Rectal smooth muscle tissue (tissue), 1 donor: ENCODE results near the gene PLEKHG4.

Experiments
- H3K27ac ChIP-seq: one replicate; pipeline ENCODE4 v1.7.0; 2013; ENCODE audit warnings: low read depth, low read length, inconsistent platforms
- H3K27me3 ChIP-seq: one replicate; pipeline ENCODE4 v1.7.0; 2013; ENCODE audit warnings: low read length; ENCODE audit not compliant: control insufficient read depth, insufficient read depth
- H3K36me3 ChIP-seq: one replicate; pipeline ENCODE4 v1.7.0; 2013; ENCODE audit warnings: low read length; ENCODE audit not compliant: control insufficient read depth, insufficient read depth
- H3K4me1 ChIP-seq: one replicate; pipeline ENCODE4 v1.7.0; 2013; ENCODE audit warnings: low read length; ENCODE audit not compliant: control insufficient read depth, insufficient read depth
- H3K4me3 ChIP-seq: one replicate; pipeline ENCODE4 v1.7.0; 2013; ENCODE audit warnings: low read length
- H3K9ac ChIP-seq: one replicate; pipeline ENCODE4 v1.7.0; 2013; ENCODE audit warnings: low read length

PLEKHG4 gene, protein sequence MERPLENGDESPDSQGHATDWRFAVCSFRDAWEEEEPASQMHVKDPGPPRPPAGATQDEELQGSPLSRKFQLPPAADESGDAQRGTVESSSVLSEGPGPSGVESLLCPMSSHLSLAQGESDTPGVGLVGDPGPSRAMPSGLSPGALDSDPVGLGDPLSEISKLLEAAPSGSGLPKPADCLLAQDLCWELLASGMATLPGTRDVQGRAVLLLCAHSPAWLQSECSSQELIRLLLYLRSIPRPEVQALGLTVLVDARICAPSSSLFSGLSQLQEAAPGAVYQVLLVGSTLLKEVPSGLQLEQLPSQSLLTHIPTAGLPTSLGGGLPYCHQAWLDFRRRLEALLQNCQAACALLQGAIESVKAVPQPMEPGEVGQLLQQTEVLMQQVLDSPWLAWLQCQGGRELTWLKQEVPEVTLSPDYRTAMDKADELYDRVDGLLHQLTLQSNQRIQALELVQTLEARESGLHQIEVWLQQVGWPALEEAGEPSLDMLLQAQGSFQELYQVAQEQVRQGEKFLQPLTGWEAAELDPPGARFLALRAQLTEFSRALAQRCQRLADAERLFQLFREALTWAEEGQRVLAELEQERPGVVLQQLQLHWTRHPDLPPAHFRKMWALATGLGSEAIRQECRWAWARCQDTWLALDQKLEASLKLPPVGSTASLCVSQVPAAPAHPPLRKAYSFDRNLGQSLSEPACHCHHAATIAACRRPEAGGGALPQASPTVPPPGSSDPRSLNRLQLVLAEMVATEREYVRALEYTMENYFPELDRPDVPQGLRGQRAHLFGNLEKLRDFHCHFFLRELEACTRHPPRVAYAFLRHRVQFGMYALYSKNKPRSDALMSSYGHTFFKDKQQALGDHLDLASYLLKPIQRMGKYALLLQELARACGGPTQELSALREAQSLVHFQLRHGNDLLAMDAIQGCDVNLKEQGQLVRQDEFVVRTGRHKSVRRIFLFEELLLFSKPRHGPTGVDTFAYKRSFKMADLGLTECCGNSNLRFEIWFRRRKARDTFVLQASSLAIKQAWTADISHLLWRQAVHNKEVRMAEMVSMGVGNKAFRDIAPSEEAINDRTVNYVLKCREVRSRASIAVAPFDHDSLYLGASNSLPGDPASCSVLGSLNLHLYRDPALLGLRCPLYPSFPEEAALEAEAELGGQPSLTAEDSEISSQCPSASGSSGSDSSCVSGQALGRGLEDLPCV

DNA sequence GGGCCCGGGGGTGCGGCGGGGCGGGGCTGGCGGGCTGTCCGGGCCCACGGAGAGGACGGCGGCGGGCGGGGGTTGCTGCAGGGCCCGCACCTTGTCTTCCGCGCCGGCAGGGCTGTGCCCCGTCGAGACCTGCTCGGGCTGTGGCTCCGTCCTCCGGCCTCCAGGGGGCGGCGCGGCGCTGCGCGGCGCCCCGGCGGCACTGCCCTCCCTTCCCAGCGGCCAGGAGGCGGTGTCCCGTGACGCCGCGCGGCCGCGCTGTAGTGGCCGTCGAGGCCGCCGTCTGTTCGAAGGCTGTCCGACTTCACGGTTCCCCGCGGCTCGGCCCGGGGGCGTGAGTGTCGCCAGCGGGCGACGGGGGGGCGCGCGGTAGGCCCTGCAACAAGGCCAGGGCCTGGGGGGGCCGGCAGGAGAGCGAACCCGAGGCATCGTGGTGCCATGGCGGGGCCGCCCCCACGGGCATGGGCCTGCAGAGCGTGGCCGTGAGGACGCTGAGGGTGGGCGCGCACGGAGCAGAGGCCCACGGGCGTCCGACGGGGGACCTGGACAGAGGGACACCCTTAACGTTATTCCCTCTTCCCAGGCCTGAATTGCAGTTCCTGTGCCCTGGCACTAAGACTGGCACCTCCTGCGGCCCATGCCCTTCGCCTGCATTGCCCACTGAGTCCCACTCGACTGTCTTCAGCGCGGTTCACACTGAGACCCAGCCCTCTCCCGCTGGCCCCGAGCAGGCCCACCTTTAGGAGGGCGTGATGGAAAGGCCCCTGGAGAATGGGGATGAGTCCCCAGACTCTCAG is at the start of gene PLEKHG4:
PLEKHG4 (plus strand) TSS at position 237 of the 794 bp plus-strand sequence; CDS start at position 750, 513 bp downstream.
- Histone ChIP-seq H3K27ac (no peak within 1 kb of the TSS), H3K27me3 (no peaks in the 10 kb centered on the region)

DNA sequence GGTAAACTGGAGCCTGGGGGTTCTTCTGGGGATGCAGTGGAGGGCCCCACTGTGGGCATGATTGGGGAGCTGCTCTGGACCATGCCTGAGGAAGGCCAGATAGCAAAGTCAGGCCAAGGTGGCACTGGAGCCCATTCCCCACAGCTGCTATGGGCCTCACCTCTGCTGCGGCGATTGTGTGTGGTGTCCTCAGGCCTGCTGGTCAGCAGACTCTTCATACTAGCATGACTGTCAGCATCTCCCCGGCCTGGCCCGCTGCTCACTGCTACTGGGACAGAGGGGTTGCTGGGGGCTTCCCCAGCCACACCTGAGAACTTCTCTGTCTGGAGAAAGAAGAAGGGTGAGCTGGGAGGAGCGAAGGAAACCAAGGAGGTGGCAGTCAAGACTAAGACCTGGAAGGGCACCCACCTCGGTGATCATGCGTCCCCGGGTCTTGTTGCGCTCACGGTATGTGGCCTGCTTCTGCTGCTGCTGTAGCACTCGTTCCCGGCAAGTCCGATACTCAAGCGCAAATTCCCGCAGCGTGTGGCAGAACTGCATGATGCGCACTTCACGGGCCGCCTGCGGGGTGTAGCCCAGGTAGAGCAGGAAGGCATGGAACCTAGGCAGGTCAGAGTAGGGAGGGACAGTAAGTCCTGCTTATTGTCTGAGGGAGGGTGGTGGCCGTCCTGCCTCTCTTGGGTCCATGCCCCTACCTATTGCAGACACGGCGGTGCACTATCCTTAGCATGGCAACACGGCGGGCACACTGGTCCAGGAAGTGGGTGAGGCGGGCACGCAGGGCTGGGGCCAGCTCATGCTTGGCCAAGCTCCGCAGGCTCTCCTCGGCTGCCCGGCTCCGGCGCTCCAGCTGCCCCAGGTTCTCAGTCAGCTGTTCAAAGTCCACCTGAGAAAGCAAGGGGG is 49.2 kb upstream of the PLEKHG4 start:
- H3K27ac ChIP-seq, result no peak overlapping the region
- peaks cover 8% of the 10 kb centered on the region for H3K4me1 ChIP-seq
- H3K27me3 ChIP-seq, result no peaks in the 10 kb centered on the region
- H3K4me3 ChIP-seq, result no peak overlapping the region
- H3K9ac ChIP-seq, result no peak overlapping the region
- peaks cover 31% of the 10 kb centered on the region for H3K36me3 ChIP-seq

More for the DNA sequence above, at the start of gene PLEKHG4:
- Histone ChIP-seq H3K9ac (peak within 1 kb of the TSS; percentile 68), H3K4me3 (peak within 1 kb of the TSS; percentile 76), H3K4me1 (no peaks in the 10 kb centered on the region), H3K36me3 (no peaks in the 10 kb centered on the region)

DNA sequence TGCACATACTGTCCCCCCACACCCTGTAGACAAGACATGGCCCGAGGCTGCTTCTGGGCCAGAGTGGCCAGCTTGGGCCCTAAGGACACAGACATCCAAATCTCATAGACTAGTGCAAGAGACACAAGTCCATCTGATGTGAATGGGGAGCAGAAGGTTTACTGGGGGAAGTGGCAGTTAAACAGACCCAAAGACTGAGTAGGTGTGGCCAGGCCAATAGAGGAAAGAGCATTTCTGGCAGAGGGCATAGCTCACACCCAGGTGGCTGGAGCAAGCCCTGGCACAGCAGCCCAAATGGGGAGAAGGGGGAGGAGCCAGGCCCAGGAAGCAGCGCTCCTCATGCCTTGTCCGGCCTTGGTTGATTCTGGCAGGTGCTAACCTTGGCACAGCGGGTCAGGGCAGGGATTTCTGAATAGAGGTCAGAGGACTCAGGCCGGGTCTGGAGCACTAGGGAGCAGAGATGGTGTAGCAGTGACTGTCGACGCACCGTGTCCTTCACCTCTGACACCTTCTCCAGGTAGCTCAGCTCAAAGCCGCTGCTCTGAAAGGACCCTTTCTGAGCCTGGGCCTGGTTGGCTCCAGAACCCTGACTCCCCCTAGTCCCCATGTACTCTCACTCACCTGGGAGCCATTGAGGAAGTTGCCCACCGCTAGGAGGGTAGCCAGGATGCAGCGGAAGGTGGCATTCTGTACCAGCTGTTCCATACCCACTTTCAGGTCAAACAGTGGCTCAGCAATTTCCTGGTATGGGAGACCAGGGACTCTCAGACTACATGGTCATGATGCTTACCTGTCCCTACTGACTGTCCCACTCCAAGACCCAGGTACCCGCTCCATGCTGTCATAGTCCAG is 48.3 kb upstream of the PLEKHG4 start:
- peaks cover 6% of the 10 kb centered on the region for H3K4me1 ChIP-seq
- peaks cover 36% of the 10 kb centered on the region for H3K36me3 ChIP-seq
- no peak overlapping the region for H3K9ac ChIP-seq
- H3K27me3 ChIP-seq, result no peaks in the 10 kb centered on the region
- no peak overlapping the region for H3K4me3 ChIP-seq
- H3K27ac ChIP-seq, result no peak overlapping the region

DNA sequence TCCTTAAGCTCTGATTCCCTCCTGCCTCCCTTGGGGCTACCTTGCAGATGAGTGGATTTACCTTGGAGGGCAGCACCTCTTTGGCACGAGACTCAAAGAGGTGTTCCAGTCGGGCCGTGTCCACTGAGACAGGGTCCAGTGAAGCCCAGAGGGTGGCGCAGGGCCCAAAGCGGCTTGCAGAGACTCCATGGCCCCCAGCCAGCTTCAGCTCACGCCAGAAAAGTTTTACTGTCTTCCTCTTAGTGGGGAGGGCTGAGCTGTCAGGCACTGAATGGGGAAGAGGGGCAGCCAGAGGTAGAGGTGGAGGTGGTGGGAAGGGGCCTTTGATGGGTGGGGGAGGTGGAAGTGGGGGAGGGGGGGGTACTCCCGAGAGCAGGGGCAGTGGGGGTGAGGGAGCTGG is 45.7 kb upstream of the PLEKHG4 start:
- no peak overlapping the region for H3K27ac ChIP-seq
- no peaks in the 10 kb centered on the region for H3K4me1 ChIP-seq
- no peak overlapping the region for H3K4me3 ChIP-seq
- no peaks in the 10 kb centered on the region for H3K27me3 ChIP-seq
- H3K36me3 ChIP-seq, result peaks cover 43% of the 10 kb centered on the region
- no peak overlapping the region for H3K9ac ChIP-seq

DNA sequence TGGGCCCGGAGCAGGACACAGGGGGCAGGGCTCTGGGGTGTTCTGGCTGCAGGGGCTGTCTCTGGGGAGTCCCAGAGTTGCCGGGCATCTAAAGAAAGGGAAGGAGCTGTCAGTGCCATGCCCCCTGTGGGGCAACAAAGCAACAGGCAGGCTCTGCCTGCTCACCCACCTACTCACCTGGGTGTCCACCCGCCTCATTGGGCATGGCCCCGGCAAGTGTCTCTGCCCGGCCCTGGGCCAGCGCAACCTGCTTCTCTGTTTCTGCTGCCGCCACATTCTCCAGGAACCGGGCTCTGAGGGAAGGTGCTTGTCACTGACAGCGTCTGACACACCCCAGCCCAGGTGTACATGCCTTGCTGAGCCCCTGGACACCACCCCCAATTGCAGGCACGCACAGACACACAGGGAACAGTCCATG is 45.1 kb upstream of the PLEKHG4 start:
- no peaks in the 10 kb centered on the region for H3K4me1 ChIP-seq
- H3K9ac ChIP-seq, result no peak overlapping the region
- peaks cover 43% of the 10 kb centered on the region for H3K36me3 ChIP-seq
- H3K27me3 ChIP-seq, result no peaks in the 10 kb centered on the region
- no peak overlapping the region for H3K4me3 ChIP-seq
- no peak overlapping the region for H3K27ac ChIP-seq

DNA sequence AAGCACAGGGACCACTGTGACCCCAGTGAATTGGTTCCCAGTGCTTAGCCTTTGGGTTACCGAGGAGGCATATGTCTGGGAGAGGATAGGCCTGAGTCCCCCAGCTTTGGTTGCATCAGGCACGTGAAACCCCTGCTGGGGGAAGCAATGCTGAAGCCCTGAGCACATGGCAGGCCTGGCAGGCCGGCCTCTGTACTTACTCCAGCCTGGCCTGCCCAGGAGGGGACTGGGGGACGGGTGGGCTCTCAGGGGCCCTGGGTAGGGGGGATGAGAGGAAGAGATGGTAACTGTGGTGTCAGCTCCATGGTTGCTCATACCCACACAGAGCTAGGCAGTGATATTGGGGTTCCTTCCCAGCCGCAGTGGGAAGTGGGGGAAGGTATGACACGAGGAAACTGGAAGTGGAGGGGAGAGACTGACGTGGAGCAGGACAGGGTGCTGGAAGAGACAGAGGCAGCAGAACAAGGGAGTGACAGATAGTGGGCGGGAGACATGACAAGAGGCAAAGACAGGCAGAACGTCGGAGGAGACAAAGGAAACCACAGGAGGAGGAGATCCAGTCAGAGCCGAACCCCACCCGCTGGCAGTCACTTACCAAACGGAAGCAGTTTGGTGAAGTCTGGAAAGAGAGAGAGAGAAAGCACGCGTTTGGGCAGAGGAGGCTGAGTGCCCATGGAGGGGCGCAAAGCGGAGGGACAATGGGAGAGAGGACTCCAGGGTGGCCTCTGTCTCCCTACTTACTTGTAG is 43.3 kb upstream of the PLEKHG4 start:
- Histone ChIP-seq H3K9ac (no peak overlapping the region), H3K27ac (no peak overlapping the region), H3K4me1 (no peaks in the 10 kb centered on the region), H3K4me3 (no peak overlapping the region), H3K36me3 (peaks cover 32% of the 10 kb centered on the region), H3K27me3 (no peaks in the 10 kb centered on the region)

DNA sequence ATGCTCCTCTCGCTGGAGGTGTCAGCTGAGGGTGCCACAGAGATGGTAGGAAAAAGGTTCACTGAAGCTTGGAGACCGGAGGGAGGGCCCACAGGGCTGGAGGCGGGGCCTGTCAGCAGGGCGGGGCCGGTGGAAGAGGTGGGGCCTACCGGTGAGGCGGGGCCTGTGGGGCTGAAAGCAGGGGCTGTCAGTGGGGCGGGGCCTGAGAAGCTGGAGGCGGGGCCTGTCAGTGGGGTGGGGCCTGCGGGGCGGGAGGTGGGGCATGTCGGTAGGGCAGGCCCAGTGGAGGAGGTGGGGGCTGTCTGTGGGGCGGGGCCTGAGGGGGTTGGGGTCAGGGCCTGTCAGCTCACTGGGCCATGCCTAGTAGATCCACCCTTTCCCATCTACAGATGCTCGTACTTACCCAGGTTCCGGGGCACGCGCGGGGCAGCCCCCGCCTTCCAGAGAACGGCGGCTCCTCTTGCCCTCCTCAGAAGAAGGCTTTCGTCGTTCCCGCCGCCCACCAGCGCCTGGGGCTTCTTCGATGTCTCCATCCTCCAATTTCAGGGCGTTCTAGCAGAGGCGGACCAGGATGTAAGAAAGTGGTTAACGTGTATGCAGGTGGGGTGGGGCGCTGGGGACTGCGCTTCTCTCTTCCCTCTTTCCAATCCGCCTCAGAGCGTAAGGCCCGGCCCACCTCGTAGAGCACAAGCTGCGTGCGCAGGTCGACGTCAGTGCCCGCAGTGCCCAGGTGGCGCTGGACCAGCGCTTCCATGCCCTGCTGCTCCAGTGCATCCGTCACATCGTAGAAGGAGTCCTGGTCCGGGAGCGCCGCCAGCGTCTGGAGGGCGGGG is 42.6 kb upstream of the PLEKHG4 start:
- Histone ChIP-seq H3K4me1 (no peaks in the 10 kb centered on the region), H3K4me3 (no peak overlapping the region), H3K9ac (no peak overlapping the region), H3K27ac (no peak overlapping the region), H3K27me3 (no peaks in the 10 kb centered on the region), H3K36me3 (peaks cover 28% of the 10 kb centered on the region)

DNA sequence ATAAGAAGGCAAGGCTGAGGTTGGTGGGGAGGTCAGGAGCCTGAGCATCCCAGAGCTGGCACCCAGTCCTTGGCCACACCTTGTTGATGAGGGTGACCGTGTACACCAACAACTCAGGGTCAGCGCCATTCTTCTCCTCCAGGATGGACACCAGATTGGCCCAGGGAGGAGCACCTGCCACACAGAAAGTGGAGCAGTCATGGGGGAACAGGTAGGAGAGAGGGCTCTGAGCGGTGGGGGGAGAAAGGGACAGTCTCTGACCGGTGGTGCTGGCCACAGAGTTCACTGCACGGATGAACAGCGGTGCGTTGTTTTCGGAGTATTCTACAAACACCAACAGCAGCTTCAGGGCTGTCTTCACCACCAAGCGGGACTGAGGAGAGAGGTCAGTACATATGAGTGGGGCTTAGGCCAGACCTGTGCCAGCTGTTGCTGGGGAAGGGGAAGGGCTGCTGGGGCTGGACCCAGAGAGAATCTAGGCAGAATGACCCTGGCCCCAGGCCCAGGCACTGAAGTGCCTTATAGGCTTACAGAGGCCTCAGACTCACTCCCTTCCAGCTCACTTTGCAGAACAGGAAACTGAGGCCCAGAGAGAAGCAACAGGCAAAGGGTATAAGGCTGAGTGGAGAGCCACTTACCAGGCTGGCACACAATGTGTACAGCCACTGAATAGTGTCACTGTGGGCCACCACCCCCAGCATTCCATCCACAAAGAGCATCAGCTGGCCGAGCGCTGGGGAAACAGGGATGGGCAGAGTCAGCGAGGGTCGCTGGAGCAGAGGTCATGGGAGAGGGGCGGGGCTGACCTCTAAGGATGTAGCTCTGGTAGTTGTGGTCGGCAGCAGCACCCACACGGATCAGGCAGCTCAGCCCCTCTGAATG is 41.7 kb upstream of the PLEKHG4 start:
- Histone ChIP-seq H3K4me3 (no peak overlapping the region), H3K4me1 (no peaks in the 10 kb centered on the region), H3K27me3 (no peaks in the 10 kb centered on the region), H3K9ac (no peak overlapping the region), H3K27ac (no peak overlapping the region), H3K36me3 (peaks cover 28% of the 10 kb centered on the region)

DNA sequence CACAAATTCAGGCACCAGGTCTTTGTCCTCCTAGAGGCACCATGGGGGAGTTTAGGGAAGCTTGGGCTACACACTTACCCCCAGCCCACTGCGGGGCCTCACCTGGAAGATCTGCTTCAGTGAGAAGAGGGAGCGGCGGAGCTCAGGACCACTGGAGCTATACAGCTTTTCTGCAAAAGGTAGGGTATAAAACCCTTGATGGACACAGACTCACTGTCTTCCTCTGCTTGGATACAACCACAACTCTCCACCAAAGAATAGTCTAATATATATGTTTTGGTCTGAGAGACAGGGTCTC is 41.1 kb upstream of the PLEKHG4 start:
- Histone ChIP-seq H3K36me3 (peaks cover 28% of the 10 kb centered on the region), H3K27me3 (no peaks in the 10 kb centered on the region), H3K4me1 (no peaks in the 10 kb centered on the region), H3K4me3 (no peak overlapping the region), H3K27ac (no peak overlapping the region), H3K9ac (no peak overlapping the region)
